Gastrocnemius medialis (tissue), 4 donors: ENCODE data around the gene RPL10A. TPM values are rescaled to one million over a fixed set of nuclear protein-coding genes. Genes with fewer than 3 reads are reported as not detected.
A peak's percentile ranks its signal among the peaks of the same experiment; 100 is the strongest.

ENCODE experiments used
- ATAC-seq, 2 donors: fragments of 150-250 bp; one replicate each; pipeline ENCODE4 v1.9.1; 2016
- DNase-seq, 2 donors: peaks; one replicate each; pipeline ENCODE4 v3.0.0-alpha.2; 2019
- H3K27ac ChIP-seq, 4 donors: fragments of 200-600 bp; sonication (generic); 1 replicate in 1 of 4; 2 replicates in 3 of 4; pipeline ENCODE4 v1.5.1; 2016 to 2018; ENCODE audit warnings: mild to moderate bottlenecking in 2 of 4, moderate library complexity in 1 of 4
- H3K27me3 ChIP-seq, 3 donors: fragments of 200-600 bp; sonication (generic) in 2 of 3; 1 replicate in 1 of 3; 2 replicates in 2 of 3; pipeline versions ENCODE4 v1.5.1 to v1.6.0; 2016 to 2019; ENCODE audit warnings: mild to moderate bottlenecking in 1 of 3, moderate library complexity in 1 of 3
- H3K36me3 ChIP-seq, 2 donors: fragments of 200-600 bp; sonication (generic) in 1 of 2; one replicate each; pipeline ENCODE4 v1.5.1; 2017 to 2018
- H3K4me1 ChIP-seq, 2 donors: fragments of 200-600 bp; sonication (generic) in 1 of 2; one replicate each; pipeline ENCODE4 v1.5.1; 2016 to 2017; ENCODE audit warnings: mild to moderate bottlenecking in 2 of 2
- H3K4me3 ChIP-seq, 4 donors: fragments of 200-600 bp; sonication (generic) in 3 of 4; 1 replicate in 1 of 4; 2 replicates in 3 of 4; pipeline ENCODE4 v1.5.1; 2016 to 2019; ENCODE audit warnings: mild to moderate bottlenecking in 2 of 4
- H3K9me3 ChIP-seq, 3 donors: fragments of 200-600 bp; sonication (generic) in 2 of 3; 1 replicate in 1 of 3; 2 replicates in 2 of 3; pipeline ENCODE4 v1.5.1; 2016 to 2019
- POLR2A ChIP-seq, 2 donors: fragments of 450-650 bp; IDR thresholded peaks; one replicate each; pipeline ENCODE4 v1.6.1; 2017; ENCODE audit warnings: antibody characterized with exemption in 2 of 2, mild to moderate bottlenecking in 2 of 2, moderate library complexity in 2 of 2
- in situ Hi-C, 4 donors: fragments of 200-750 bp; cut with MboI; loops; one replicate each; pipeline versions ENCODE4 v1.15.0 to v1.8.0; 2017; ENCODE audit warnings: low sequenced_read_pairs in 4 of 4
- intact Hi-C: fragments of 100-400 bp; cut with DNase I; formaldehyde crosslinking; loops from one replicate; pipeline ENCODE4 v1.15.1; 2023; ENCODE audit warnings: low total_unique reads
- total RNA-seq, 4 donors: library from RNA; depleted of rRNA; stranded (reverse); fragments of >200 nt; gene quantifications; one replicate each; pipeline versions ENCODE4 v1.1.0 to v1.2.3, GENCODE V29; 2016
- TF ChIP-seq, protein P1 (sequence below), 5 experiments: fragments of 450-650 bp in 3 of 5; fragments of 200-600 bp in 2 of 5; sonication (generic) in 2 of 5; IDR thresholded peaks in 4 of 5; conservative IDR thresholded peaks in 1 of 5; 1 replicate in 4 of 5; 2 replicates in 1 of 5; pipeline ENCODE4 v1.5.1; 2016 to 2019; ENCODE audit warnings: antibody characterized with exemption in 5 of 5, mild to moderate bottlenecking in 3 of 5, moderate library complexity in 3 of 5

The RPL10A gene
- total RNA-seq, 4 donors from 2014 or later, result 772 to 1,014 (median 808) TPM

DNA sequence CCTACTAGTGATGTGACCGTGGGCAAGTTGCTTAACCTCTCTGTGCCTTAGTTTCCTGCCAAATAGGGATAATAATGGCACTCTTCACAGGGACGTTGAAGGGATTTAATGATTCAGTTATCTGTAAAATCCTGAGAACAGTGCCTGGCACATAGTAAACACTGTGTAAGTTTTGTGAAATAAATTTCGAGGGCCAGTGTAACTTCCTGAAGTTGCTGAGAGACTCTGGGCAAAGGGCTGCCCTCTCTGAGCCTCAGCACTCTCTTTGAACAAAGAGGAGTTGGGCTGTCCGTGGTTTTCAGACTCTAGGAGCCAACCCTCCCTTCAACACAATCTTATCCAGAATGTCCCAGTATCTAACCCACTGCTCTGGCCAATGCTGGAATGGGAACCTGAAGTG lies 31.2 kb downstream of the RPL10A start:
- peaks cover 38 to 46% of the 10 kb centered on the region in 2 donors for H3K4me1 ChIP-seq
- no peak for ATAC-seq
- peak overlapping the region in 2 of 4 donors; percentile 93 to 94 for H3K27ac ChIP-seq
- H3K9me3 ChIP-seq, result no peaks in the 10 kb centered on the region
- H3K27me3 ChIP-seq, result no peaks in the 10 kb centered on the region
- H3K4me3 ChIP-seq, result no peak overlapping the region
- TF ChIP-seq, protein P1, sequence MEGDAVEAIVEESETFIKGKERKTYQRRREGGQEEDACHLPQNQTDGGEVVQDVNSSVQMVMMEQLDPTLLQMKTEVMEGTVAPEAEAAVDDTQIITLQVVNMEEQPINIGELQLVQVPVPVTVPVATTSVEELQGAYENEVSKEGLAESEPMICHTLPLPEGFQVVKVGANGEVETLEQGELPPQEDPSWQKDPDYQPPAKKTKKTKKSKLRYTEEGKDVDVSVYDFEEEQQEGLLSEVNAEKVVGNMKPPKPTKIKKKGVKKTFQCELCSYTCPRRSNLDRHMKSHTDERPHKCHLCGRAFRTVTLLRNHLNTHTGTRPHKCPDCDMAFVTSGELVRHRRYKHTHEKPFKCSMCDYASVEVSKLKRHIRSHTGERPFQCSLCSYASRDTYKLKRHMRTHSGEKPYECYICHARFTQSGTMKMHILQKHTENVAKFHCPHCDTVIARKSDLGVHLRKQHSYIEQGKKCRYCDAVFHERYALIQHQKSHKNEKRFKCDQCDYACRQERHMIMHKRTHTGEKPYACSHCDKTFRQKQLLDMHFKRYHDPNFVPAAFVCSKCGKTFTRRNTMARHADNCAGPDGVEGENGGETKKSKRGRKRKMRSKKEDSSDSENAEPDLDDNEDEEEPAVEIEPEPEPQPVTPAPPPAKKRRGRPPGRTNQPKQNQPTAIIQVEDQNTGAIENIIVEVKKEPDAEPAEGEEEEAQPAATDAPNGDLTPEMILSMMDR (IDR thresholded peaks at IDR 0.05 in 4 of 5, conservative IDR thresholded peaks at IDR 0.05 in 1 of 5), result no peak
- TF ChIP-seq POLR2A (IDR thresholded peaks at IDR 0.05), result no peak
- no peak for DNase-seq
- in situ Hi-C loops, result no loop called here
- intact Hi-C loops, result no loop called here
- H3K36me3 ChIP-seq, result no peaks in the 10 kb centered on the region

- peak; percentile 76 to 80 for DNase-seq
- Histone ChIP-seq H3K27me3 (no peaks in the 10 kb centered on the region), H3K4me1 (peaks cover 28 to 32% of the 10 kb centered on the region in 2 donors), H3K27ac (peak overlapping the region; percentile 73 to 94 (median 86)), H3K4me3 (no peak overlapping the region), H3K9me3 (no peaks in the 10 kb centered on the region), H3K36me3 (no peaks in the 10 kb centered on the region)
- in situ Hi-C loops (no loop called here), intact Hi-C loops (no loop called here)
- peak; percentile 71 to 75 for ATAC-seq
- peak; percentile 45 to 84 for TF ChIP-seq POLR2A (IDR thresholded peaks at IDR 0.05)
- TF ChIP-seq, protein P1 (IDR thresholded peaks at IDR 0.05 in 4 of 5, conservative IDR thresholded peaks at IDR 0.05 in 1 of 5), result no peak
These were observed 32.6 kb downstream of the RPL10A start for GRCh38 chr6:35500782-35501181.

- TF ChIP-seq, protein P1 (IDR thresholded peaks at IDR 0.05 in 4 of 5, conservative IDR thresholded peaks at IDR 0.05 in 1 of 5), result no peak
- no peak for TF ChIP-seq POLR2A (IDR thresholded peaks at IDR 0.05)
- DNase-seq (no peak), ATAC-seq (no peak)
- no peak overlapping the region for H3K4me3 ChIP-seq
- H3K36me3 ChIP-seq, result no peaks in the 10 kb centered on the region
- H3K27me3 ChIP-seq, result no peaks in the 10 kb centered on the region
- peaks cover 28 to 30% of the 10 kb centered on the region in 2 donors for H3K4me1 ChIP-seq
- in situ Hi-C loops (no loop called here), intact Hi-C loops (no loop called here)
- no peaks in the 10 kb centered on the region for H3K9me3 ChIP-seq
- peak overlapping the region in 2 of 4 donors; percentile 93 to 94 for H3K27ac ChIP-seq
These were observed 33.6 kb downstream of the RPL10A start for GRCh38 chr6:35501784-35502183.

DNA sequence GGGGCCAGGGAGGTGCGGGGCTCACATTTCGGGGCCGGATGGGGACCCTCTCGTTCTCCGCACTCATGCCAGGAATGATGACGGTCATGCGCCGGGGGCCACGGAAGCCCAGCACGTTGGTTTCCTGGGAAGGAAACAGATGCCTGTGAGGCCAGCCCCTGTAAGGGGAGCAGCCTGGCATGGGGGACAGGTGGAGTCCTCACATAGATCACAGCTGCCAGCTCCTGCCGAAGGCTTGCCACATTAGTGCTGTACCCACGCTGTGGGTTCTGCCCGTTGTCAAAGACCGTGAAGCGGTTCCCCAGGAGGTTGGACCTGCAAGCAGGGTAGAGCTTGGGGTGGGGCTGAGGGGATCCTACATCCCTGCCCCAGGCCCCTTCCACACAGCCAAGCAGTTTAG lies 35.3 kb downstream of the RPL10A start:
- in situ Hi-C loops, result no loop called here
- no peak for TF ChIP-seq POLR2A (IDR thresholded peaks at IDR 0.05)
- TF ChIP-seq, protein P1 (IDR thresholded peaks at IDR 0.05 in 4 of 5, conservative IDR thresholded peaks at IDR 0.05 in 1 of 5), result no peak
- peaks cover 19% of the 10 kb centered on the region in 2 donors for H3K4me1 ChIP-seq
- H3K36me3 ChIP-seq, result no peaks in the 10 kb centered on the region
- H3K27me3 ChIP-seq, result no peaks in the 10 kb centered on the region
- no peak overlapping the region for H3K4me3 ChIP-seq
- intact Hi-C loops, result no loop called here
- DNase-seq (no peak), ATAC-seq (no peak)
- no peak overlapping the region for H3K27ac ChIP-seq
- no peaks in the 10 kb centered on the region for H3K9me3 ChIP-seq

DNA sequence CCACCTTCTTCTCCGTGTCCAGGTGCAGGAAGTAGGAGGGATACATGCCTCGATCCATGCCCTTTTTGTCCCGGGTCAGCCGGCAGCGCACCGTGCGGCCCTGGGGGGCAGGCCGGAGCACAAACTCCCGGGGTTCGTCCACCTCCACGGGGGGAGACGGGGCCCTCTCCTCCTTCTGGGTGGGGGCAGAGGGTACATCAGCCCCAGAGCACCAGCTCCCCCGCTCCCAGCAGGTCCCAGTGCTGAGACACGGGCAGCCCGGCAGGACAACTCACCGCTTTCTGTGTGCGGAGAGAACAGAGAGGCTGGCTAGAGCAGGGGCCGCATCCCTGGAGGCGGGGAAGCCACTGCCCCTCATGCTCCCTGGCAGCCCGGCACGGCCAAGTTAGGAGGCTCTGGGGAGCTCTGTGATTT lies 37.8 kb downstream of the RPL10A start:
- H3K27ac ChIP-seq, result no peak overlapping the region
- in situ Hi-C loops, result no loop called here
- intact Hi-C loops, result no loop called here
- H3K4me1 ChIP-seq, result peaks cover 9% of the 10 kb centered on the region in 2 donors
- no peak overlapping the region for H3K4me3 ChIP-seq
- no peaks in the 10 kb centered on the region for H3K36me3 ChIP-seq
- DNase-seq, result no peak
- TF ChIP-seq, protein P1 (IDR thresholded peaks at IDR 0.05 in 4 of 5, conservative IDR thresholded peaks at IDR 0.05 in 1 of 5), result no peak
- TF ChIP-seq POLR2A (IDR thresholded peaks at IDR 0.05), result no peak
- H3K9me3 ChIP-seq, result no peaks in the 10 kb centered on the region
- ATAC-seq, result no peak
- H3K27me3 ChIP-seq, result no peaks in the 10 kb centered on the region
